ENCODE results near the gene PALLD.
"Not testable (repeated sequence)": the region's sequence is repeated elsewhere in the genome, so short reads cannot be mapped to it uniquely, and the experiment has no call there.

Gene PALLD

DNA sequence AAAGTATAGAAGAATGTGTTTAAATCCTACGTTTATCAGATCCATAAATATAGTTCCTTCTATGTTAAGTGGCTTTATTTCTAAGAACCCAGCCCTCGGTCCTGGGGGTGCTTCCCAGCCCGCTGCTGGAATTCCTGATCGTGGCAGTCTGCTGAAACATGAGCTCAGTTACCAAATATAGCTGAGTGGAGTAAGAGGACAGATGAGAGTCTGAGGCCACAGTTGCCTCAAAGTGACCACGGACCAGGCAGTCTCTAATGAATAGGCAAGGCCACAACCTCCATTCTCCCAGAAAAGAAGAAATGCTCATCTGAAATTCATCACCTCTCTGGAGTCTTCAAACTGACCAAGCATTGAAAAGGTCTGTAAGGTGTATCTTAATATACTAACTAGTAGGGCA lies at the start of gene PALLD:
Gene PALLD, plus strand, starts transcription at position 219 of the 400 bp plus-strand sequence.
- TF ChIP-seq JUND (IDR thresholded peaks at IDR 0.05; ENCODE audit: low read depth): no peak
- in situ Hi-C loops (cut with HindIII; ENCODE audit: low pct_unique_long_range_greater_than_20kb, low sequenced_read_pairs): no loop called here

DNA sequence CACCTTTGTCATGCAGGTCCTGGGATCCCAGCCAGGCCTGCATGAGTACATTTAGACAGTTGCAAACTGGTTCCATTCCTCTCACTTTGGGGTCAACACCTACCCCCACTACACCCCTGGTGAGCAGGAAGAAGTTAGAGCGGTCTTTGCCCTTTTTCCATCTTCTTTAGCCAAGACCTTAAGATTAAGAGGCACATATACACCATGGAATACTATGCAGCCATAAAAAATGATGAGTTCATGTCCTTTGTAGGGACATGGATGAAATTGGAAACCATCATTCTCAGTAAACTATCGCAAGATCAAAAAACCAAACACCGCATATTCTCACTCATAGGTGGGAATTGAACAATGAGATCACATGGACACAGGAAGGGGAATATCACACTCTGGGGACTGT lies 47.8 kb upstream of the PALLD start:
- in situ Hi-C loops (cut with HindIII; ENCODE audit: low pct_unique_long_range_greater_than_20kb, low sequenced_read_pairs); DNase-seq (ENCODE audit: low read depth in 1 of 2, low spot score in 1 of 2): not testable (repeated sequence)

More for the DNA sequence above, at the start of gene PALLD:
- no peak for DNase-seq (ENCODE audit: low read depth in 1 of 2, low spot score in 1 of 2)

DNA sequence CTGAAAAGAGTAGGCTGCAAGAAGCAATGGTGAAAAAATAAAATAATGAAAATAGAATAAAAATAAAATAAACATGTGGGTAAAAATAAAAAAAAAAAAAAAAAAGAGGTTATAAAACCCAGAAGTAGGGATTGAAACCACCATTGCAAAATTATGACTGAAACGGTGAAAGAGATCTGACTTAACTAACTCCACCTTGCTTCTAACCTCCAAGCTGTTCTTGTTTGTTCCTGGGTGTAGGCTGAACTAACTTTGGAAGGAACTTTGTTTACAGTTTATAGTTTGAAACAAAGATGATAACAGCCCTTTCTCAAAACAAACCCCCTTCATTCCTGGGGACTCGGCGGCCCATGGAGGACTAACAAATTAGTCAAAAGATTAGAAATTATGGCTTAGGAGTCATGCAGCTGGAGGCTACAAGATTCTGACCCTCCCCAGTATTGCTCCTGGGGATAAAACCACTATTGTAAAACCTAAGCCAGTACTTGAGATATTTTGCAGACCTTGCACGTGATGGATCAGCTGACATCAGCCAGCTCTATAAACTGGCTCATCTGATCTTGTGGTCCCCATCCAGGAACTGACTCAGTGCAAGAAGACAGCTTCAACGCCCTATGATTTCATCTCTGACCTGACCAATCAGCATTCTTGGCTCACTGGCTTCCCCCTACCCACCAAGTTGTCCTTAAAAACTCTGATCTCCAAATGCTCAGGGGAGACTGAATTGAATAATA lies 47.0 kb upstream of the PALLD start:
- no peak for TF ChIP-seq JUND (IDR thresholded peaks at IDR 0.05; ENCODE audit: low read depth)
- in situ Hi-C loops (cut with HindIII; ENCODE audit: low pct_unique_long_range_greater_than_20kb, low sequenced_read_pairs): no loop called here

DNA sequence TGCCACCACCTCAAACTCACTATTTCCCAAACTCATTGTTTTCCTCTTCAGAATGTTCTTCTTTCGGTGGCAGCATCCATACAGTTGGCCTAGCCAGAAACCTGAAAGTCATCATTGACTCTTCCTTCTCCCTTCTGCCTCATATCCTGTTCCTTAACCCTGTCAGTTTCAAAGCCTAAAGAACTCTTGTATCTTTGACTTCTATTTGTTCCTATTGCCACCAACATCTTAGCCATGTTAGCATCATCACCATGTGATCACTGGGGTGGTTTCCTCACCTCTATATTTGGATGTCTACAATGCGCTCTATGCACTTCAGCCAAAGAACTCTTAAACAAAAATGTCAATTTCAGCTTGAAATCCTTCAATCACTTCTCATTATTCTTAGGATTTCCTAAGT lies 45.5 kb upstream of the PALLD start:
- no peak for TF ChIP-seq JUND (IDR thresholded peaks at IDR 0.05; ENCODE audit: low read depth)
- DNase-seq (ENCODE audit: low read depth in 1 of 2, low spot score in 1 of 2): no peak
- in situ Hi-C loops (cut with HindIII; ENCODE audit: low pct_unique_long_range_greater_than_20kb, low sequenced_read_pairs): no loop called here

More for the DNA sequence above, 47.0 kb upstream of the PALLD start:
- no peak for DNase-seq (ENCODE audit: low read depth in 1 of 2, low spot score in 1 of 2)

DNA sequence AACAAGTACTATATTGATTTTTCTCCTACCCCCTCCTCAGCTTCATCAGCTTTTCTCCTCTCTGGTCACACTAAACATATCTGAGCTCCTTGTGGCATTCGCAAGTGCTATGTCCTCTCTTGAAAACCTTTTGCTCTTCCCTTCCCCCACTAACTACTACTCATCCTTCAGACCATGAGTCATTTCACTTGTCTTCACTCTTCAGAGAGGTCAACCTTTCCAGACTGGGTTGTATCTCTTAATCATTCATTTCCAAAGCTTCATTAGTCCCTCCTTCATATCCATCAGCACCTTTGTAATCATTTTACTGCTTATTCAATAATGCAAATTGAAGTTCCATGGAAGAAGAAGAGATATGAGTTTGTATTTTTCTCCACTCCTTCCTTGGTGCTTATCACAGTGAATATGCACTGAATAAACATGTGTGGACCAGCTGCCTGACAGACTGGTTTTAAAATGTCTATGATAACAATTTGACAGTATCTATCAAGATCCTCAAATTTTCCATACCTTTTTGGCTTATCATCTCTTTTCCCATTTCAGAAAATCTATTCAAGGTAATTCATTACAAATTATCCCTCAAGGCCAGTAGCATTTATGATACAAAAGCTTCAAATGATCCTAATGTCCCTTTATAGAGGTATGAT lies 45.0 kb upstream of the PALLD start:
- in situ Hi-C loops (cut with HindIII; ENCODE audit: low pct_unique_long_range_greater_than_20kb, low sequenced_read_pairs): no loop called here
- TF ChIP-seq JUND (IDR thresholded peaks at IDR 0.05; ENCODE audit: low read depth): no peak
- no peak for DNase-seq (ENCODE audit: low read depth in 1 of 2, low spot score in 1 of 2)

DNA sequence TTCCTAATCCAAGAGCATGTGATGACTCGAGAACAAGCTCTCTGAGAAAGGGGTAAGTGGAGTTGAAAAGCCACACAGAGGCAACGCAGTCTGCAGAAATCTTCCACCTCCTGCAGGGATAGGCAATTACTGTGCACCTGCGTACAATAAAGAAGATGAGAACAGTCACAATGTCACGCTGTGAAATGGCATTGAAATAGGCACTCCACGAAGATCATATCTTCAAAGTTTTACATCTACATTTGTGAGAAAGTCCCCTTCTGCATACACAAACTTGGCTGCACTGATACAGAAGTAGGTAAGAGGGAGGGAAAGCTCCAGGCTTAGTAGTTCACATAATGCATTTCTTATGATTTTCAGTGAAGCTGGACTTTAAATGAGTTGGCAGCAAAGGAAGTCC lies 43.7 kb upstream of the PALLD start:
- in situ Hi-C loops (cut with HindIII; ENCODE audit: low pct_unique_long_range_greater_than_20kb, low sequenced_read_pairs): no loop called here
- no peak for DNase-seq (ENCODE audit: low read depth in 1 of 2, low spot score in 1 of 2)
- TF ChIP-seq JUND (IDR thresholded peaks at IDR 0.05; ENCODE audit: low read depth): no peak

DNA sequence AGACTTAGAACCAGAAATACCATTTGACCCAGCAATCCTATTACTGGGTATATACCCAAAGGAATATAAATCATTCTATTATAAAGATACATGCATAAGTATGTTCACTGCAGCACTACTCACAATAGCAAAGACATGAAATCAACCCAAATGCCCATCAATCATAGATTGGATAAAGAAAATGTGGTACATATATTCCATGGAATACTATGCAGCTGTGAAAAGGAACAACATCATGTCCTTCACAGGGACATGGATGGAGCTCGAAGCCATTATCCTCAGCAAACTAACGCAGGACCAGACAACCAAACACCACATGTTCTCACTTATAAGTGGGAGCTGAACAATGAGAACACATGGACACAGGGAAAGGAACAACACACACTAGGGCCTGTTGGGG lies 38.6 kb upstream of the PALLD start:
- DNase-seq (ENCODE audit: low read depth in 1 of 2, low spot score in 1 of 2); in situ Hi-C loops (cut with HindIII; ENCODE audit: low pct_unique_long_range_greater_than_20kb, low sequenced_read_pairs): not testable (repeated sequence)

DNA sequence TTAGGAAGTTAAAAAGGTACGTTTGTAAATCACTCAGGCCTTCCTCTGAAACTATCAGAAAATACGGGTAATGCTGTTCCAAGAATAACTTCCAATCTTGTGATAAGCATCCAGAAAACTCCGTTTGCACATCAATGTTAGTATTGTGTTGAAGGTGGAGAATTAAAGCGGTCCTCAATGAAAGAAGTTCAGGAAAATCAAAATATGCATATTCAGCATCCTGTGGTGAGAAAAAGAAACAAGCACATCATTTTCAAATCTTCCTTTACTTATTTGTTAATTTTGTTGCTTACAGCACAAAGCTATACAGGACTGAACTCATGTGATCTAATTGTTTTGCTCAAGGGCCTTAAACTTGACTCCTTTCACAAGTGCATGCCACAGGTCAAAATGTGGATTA lies 35.0 kb upstream of the PALLD start:
- no peak for TF ChIP-seq JUND (IDR thresholded peaks at IDR 0.05; ENCODE audit: low read depth)
- in situ Hi-C loops (cut with HindIII; ENCODE audit: low pct_unique_long_range_greater_than_20kb, low sequenced_read_pairs): no loop called here
- no peak for DNase-seq (ENCODE audit: low read depth in 1 of 2, low spot score in 1 of 2)

DNA sequence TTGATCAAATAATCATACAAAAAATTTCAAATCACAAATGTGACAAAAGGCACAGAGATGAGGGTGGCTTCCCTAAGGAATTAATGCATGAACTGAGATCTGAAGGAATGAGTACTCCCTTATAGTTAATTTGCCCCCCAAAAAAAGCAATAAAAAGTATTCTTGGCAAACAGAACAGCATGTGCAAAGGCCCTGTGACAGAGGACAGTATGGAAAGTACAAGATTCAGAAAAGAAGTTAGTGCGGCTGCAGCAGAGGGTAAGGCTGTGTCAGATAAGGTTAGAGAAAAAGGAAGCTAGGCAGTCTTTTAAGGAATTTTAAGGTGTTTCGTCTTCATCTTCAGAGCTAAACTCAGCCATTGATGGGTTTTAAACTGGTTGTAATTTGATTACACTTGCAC lies 23.9 kb upstream of the PALLD start:
- TF ChIP-seq JUND (IDR thresholded peaks at IDR 0.05; ENCODE audit: low read depth): no peak
- no peak for DNase-seq (ENCODE audit: low read depth in 1 of 2, low spot score in 1 of 2)
- in situ Hi-C loops (cut with HindIII; ENCODE audit: low pct_unique_long_range_greater_than_20kb, low sequenced_read_pairs): no loop called here

DNA sequence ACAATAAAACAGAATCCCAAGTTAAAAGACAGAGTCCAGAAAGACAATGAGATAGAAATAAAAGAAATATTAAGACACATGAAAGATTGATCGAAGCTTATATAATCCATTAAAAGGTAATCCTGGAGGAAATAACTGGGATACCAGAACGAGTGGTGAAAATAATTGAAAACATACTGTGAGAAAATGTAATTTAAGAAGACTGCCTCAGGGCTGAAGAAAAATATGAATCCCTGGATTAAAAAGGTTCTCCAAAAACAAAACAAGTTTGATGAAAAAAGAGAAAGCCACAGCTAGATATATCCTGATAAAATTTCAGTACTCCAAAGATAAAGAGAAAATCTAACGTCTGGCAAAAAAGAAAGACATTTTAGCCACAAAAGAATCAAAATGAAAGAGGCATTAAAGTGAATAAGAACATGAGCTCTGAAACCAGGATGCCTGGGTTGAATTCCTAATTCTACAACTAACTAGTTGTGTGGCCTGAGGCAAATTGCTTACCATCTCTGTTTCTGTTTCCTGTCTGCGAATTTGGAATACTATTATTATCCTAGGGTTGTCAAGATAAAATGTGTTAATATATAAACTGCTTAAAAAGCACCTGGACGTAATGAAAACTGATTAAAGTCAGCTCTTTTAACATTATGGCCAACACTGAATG lies 22.1 kb upstream of the PALLD start:
- in situ Hi-C loops (cut with HindIII; ENCODE audit: low pct_unique_long_range_greater_than_20kb, low sequenced_read_pairs): no loop called here
- DNase-seq (ENCODE audit: low read depth in 1 of 2, low spot score in 1 of 2): no peak
- TF ChIP-seq JUND (IDR thresholded peaks at IDR 0.05; ENCODE audit: low read depth): no peak

DNA sequence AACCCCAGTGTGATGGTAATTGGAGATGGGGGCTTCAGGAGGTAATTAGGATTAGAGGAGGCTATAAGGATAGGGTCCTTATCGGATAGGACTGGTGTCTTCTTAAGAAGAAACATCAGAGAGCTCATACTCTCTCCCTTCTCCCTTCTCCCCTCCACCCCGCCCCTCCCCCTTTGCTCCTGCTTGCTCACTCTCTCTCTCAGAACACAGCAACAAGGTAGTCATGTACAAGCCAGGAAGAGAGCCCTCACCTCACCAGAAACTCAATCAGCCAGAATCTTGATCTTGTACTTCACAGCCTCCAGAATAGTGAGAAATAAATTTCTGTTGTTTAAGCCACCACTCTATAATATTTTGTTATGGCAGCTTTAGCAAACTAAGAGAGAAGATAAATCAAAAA lies 21.1 kb upstream of the PALLD start:
- no peak for DNase-seq (ENCODE audit: low read depth in 1 of 2, low spot score in 1 of 2)
- TF ChIP-seq JUND (IDR thresholded peaks at IDR 0.05; ENCODE audit: low read depth): no peak
- in situ Hi-C loops (cut with HindIII; ENCODE audit: low pct_unique_long_range_greater_than_20kb, low sequenced_read_pairs): no loop called here

DNA sequence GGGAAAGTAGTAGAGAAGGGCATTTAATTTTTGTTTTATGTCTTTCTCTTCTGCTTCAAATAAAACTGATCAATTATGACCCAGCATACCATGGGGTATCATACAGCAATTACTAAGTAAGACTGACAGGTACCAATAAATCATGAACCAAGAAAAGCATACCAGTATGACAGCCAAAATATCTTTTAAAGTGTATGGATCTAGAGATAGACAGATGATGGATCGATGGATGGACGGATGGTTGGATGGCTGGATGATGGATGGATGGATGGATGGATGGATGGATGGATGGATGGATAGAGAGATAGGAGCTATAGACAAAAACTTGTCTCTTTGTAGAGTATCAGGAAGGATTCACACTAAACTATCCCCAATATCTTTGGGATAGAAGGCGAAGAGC lies 18.0 kb upstream of the PALLD start:
- in situ Hi-C loops (cut with HindIII; ENCODE audit: low pct_unique_long_range_greater_than_20kb, low sequenced_read_pairs): no loop called here
- DNase-seq (ENCODE audit: low read depth in 1 of 2, low spot score in 1 of 2): no peak

DNA sequence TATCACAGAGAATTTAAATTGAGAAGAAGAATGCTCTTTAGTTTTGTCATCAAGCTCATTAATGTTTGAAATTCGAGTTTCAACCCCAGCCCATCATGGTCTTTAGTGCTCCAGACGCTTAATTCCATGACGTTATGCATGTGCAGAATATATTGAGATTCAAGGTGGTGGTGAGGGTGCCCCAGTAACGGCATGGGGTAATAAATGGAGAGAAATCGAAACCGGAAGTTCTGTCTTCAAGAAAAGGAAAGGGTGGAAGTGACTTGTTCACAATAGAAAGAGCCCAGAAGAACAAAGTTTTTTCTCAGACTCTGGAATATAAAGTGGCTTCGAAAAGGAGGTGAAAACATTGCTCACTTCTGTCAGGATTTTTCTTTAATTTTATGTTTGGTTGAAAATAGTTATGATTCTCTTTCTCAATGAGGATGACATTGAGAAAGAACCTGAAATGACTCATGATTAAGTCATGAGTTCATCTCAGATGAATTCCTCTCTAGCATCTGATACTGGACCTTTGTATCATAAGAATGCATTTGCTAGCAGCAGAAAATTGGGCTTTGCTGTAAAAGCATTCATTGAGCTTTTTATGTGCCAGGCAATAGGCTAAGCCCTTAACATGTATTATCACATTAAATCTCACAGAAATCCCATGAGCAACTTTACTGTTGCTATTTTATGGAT lies 15.8 kb upstream of the PALLD start:
- no peak for TF ChIP-seq JUND (IDR thresholded peaks at IDR 0.05; ENCODE audit: low read depth)
- in situ Hi-C loops (cut with HindIII; ENCODE audit: low pct_unique_long_range_greater_than_20kb, low sequenced_read_pairs): no loop called here

More for the DNA sequence above, 18.0 kb upstream of the PALLD start:
- TF ChIP-seq JUND (IDR thresholded peaks at IDR 0.05; ENCODE audit: low read depth): no peak

More for the DNA sequence above, 15.8 kb upstream of the PALLD start:
- DNase-seq (ENCODE audit: low read depth in 1 of 2, low spot score in 1 of 2): peak; percentile 28 to 61
